Stomach (tissue), 19 donors: Measurements from ENCODE around the gene TREX2. TPM values are rescaled to one million over a fixed set of nuclear protein-coding genes. Genes with fewer than 3 reads are reported as not detected.
A peak's percentile ranks its signal among the peaks of the same experiment; 100 is the strongest.

Experiments used
- DNase-seq, 2 donors: peaks; one replicate each; pipeline versions ENCODE4 v3.0.0 to v3.0.0-alpha.2; 2013 to 2019
- H3K27ac ChIP-seq, 5 donors: fragments of 200-600 bp in 4 of 5; sonication (generic) in 4 of 5; one replicate each; pipeline ENCODE4 v1.5.1; 2013 to 2019; ENCODE audit warnings: mild to moderate bottlenecking in 1 of 5, moderate library complexity in 1 of 5
- H3K27me3 ChIP-seq, 3 donors: fragments of 200-600 bp; sonication (generic); one replicate each; pipeline ENCODE4 v1.5.1; 2017 to 2019; ENCODE audit warnings: mixed run types in 1 of 3
- H3K36me3 ChIP-seq, 4 donors: fragments of 200-600 bp; sonication (generic); 1 replicate in 3 of 4; 2 replicates in 1 of 4; pipeline ENCODE4 v1.5.1; 2016 to 2019
- H3K4me1 ChIP-seq, 4 donors: fragments of 200-600 bp; sonication (generic); one replicate each; pipeline ENCODE4 v1.5.1; 2016 to 2019
- H3K4me3 ChIP-seq, 4 donors: fragments of 200-600 bp; sonication (generic) in 3 of 4; one replicate each; pipeline ENCODE4 v1.5.1; 2016 to 2019; ENCODE audit warnings: mild to moderate bottlenecking in 1 of 4
- H3K9me3 ChIP-seq, 4 donors: fragments of 200-600 bp; sonication (generic); one replicate each; pipeline ENCODE4 v1.5.1; 2016 to 2019
- EP300 ChIP-seq: sonication (generic); formaldehyde crosslinking; IDR thresholded peaks from one replicate; pipeline ENCODE4 v1.6.1; 2017; ENCODE audit warnings: antibody characterized with exemption
- POLR2A ChIP-seq, 4 donors: fragments of 450-650 bp; IDR thresholded peaks; one replicate each; pipeline ENCODE4 v1.6.1; 2016; ENCODE audit warnings: antibody characterized with exemption in 4 of 4, control low read depth in 2 of 4, mild to moderate bottlenecking in 1 of 4, moderate library complexity in 1 of 4
- POLR2AphosphoS5 ChIP-seq, 3 donors: sonication (generic); formaldehyde crosslinking; IDR thresholded peaks; one replicate each; pipeline ENCODE4 v1.6.1; 2016; ENCODE audit warnings: antibody characterized with exemption in 3 of 3
- WGBS, 5 donors: extraction: QIAGEN DNeasy Blood & Tissue Kit in 3 of 5; methylation state at CpG; one replicate each; pipeline versions ENCODE4 v1.1.5 to v1.1.7; 2013 to 2018; 5-methylcytosine and 5-hydroxymethylcytosine counted together
- intact Hi-C: fragments of 100-400 bp; cut with DNase I; formaldehyde crosslinking; loops from one replicate; pipeline ENCODE4 v1.15.1; 2023; ENCODE audit warnings: low total_unique reads
- long read RNA-seq, 10 donors: transcript quantifications; one replicate each; lab custom pipeline, GENCODE V29; 2026
- polyA plus RNA-seq, 3 donors: library from polyadenylated mRNA; stranded (reverse); fragments of 200-250 nt; gene quantifications; one replicate each; pipeline ENCODE4 v1.2.3, GENCODE V29; 2013
- total RNA-seq, 5 donors: library from RNA; depleted of rRNA; stranded (reverse); fragments of >200 nt; gene quantifications; one replicate each; pipeline versions ENCODE4 v1.1.0 to v1.2.3, GENCODE V29; 2014 to 2016
- TF ChIP-seq, protein P1 (sequence below), 7 experiments: fragments of 450-650 bp in 4 of 7; fragments of 200-600 bp in 3 of 7; sonication (generic) in 3 of 7; IDR thresholded peaks; one replicate each; pipeline ENCODE4 v1.5.1; 2016 to 2019; ENCODE audit warnings: antibody characterized with exemption in 7 of 7, control low read depth in 2 of 7, mild to moderate bottlenecking in 1 of 7
- donor health status: healthy with polysubstance abuse.
- donor health status: Bipolar disorder and iron deficiency.
- donor health status: healthy.

TREX2 gene, protein sequence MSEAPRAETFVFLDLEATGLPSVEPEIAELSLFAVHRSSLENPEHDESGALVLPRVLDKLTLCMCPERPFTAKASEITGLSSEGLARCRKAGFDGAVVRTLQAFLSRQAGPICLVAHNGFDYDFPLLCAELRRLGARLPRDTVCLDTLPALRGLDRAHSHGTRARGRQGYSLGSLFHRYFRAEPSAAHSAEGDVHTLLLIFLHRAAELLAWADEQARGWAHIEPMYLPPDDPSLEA
- total RNA-seq (10 to 100 TPM in 1 of 5 donors, 1 to 10 TPM in 2, not detected in 2; 2.2 to 13.3 (median 5.1) TPM), polyA plus RNA-seq (1 to 10 TPM in 1 of 3 donors, under 1 TPM in 1, not detected in 1; 0.62 to 1.2 TPM)
- long read RNA-seq, donor 1 = 0 reads
- long read RNA-seq, donor 2, partial matches to known transcripts = 5 of 5 reads
- long read RNA-seq, donor 2, other reads (novel, unspliced or antisense) = 0 of 5 reads
- long read RNA-seq, donor 3 = 0 reads
- long read RNA-seq, donor 4 = 0 reads
- long read RNA-seq, donor 5 = 0 reads
- long read RNA-seq, donor 6 = 0 reads
- long read RNA-seq, donor 7 = 0 reads
- long read RNA-seq, donor 8 = 0 reads
- long read RNA-seq, donor 9 = 0 reads
- long read RNA-seq, donor 10 = 0 reads

DNA sequence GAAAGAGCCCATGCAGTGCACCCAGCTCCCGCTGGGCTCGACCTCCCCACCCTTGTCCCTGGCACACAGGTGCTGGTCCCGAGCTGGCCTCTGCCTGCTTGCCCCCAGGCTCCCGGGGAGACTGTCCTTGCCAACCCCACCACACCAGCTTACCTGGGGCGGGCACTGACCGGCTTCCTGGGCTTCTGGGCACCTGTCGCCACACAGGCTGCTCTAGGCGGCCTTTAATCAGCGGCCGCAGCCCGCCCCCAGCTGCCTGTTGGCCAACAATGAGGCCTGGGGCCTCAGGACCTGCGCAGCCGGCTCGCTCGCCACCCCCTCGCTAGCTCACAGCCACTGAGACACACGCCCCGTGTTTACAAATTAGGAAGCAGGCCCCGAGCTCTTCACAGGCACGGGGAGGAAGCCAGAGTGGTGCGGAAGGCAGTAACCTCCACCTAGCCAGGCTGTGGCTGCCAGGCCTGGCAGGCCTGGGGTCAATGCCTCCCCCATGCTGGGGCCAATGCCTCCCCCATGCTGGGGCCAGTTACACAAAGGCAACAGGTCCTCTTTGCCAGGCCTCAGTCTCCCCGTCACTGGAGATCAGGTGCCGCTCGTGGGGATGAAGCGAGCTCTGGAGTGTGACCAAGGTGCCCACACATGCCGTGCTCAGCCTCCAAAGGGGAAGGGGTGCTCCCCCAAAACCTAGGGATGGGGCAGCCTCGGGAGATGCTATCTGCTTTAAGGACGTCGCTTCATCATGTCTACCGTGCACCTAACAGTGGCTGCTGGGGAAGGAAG is at the start of gene TREX2:
TREX2 (minus strand) TSS at position 201 of the 780 bp plus-strand sequence. CDS start 626 bp downstream, outside the sequence.
- TF ChIP-seq POLR2AphosphoS5 (IDR thresholded peaks at IDR 0.05) (no peak), POLR2A (IDR thresholded peaks at IDR 0.05) (no peak), EP300 (no peak)
- TF ChIP-seq, protein P1, sequence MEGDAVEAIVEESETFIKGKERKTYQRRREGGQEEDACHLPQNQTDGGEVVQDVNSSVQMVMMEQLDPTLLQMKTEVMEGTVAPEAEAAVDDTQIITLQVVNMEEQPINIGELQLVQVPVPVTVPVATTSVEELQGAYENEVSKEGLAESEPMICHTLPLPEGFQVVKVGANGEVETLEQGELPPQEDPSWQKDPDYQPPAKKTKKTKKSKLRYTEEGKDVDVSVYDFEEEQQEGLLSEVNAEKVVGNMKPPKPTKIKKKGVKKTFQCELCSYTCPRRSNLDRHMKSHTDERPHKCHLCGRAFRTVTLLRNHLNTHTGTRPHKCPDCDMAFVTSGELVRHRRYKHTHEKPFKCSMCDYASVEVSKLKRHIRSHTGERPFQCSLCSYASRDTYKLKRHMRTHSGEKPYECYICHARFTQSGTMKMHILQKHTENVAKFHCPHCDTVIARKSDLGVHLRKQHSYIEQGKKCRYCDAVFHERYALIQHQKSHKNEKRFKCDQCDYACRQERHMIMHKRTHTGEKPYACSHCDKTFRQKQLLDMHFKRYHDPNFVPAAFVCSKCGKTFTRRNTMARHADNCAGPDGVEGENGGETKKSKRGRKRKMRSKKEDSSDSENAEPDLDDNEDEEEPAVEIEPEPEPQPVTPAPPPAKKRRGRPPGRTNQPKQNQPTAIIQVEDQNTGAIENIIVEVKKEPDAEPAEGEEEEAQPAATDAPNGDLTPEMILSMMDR (IDR thresholded peaks at IDR 0.05) = no peak
- H3K27me3 ChIP-seq = peaks cover 0 to 5% (median 0%) of the 10 kb centered on the region in 3 donors
- DNase-seq = peak in 1 of 2 donors; percentile 52
- peaks cover 0 to 31% (median 24%) of the 10 kb centered on the region in 4 donors for H3K36me3 ChIP-seq
- H3K4me1 ChIP-seq = no peaks in the 10 kb centered on the region
- no peaks in the 10 kb centered on the region for H3K9me3 ChIP-seq
- H3K27ac ChIP-seq = no peak within 1 kb of the TSS
- 0 to 74% (median 60%) methylated on average over 1 to 30 of the region's 30 CpGs for WGBS, 5 donors
- intact Hi-C loops = no loop called here
- H3K4me3 ChIP-seq = no peak within 1 kb of the TSS

DNA sequence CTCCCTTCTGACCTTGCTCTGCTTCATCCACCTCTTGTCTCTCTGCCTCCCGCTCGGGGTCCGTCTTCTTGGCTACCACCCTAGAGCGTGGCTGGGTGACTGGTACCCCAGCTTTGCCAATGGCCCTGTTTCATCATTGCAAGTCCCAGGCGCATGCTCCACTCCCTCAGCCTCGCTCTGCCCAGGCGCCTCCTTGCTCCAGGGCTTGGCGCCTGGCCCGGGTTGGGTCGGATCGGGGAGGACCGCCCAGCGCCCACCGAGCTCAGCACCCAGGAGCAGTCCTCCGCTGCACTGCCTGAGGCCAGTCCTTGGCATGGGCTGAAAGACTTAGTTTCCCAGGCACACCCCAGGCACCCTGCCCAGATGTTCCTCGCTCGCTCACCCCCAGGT is 49.5 kb upstream of the TREX2 start:
- Histone ChIP-seq H3K9me3 (no peaks in the 10 kb centered on the region), H3K4me1 (peaks cover 0 to 9% (median 4%) of the 10 kb centered on the region in 4 donors), H3K4me3 (peak overlapping the region in 3 of 4 donors; percentile 17 to 31 (median 27)), H3K27ac (peak overlapping the region in 2 of 5 donors; percentile 51 to 55), H3K36me3 (no peaks in the 10 kb centered on the region), H3K27me3 (peaks cover 3 to 22% (median 21%) of the 10 kb centered on the region in 3 donors)
- 14 to 55% (median 26%) methylated on average over 11 to 17 of the region's 17 CpGs for WGBS, 5 donors
- DNase-seq = peak in 1 of 2 donors; percentile 57
- TF ChIP-seq POLR2A (IDR thresholded peaks at IDR 0.05) (no peak), POLR2AphosphoS5 (IDR thresholded peaks at IDR 0.05) (no peak), EP300 (no peak)
- TF ChIP-seq, protein P1 (IDR thresholded peaks at IDR 0.05) = no peak
- intact Hi-C loops = no loop called here

DNA sequence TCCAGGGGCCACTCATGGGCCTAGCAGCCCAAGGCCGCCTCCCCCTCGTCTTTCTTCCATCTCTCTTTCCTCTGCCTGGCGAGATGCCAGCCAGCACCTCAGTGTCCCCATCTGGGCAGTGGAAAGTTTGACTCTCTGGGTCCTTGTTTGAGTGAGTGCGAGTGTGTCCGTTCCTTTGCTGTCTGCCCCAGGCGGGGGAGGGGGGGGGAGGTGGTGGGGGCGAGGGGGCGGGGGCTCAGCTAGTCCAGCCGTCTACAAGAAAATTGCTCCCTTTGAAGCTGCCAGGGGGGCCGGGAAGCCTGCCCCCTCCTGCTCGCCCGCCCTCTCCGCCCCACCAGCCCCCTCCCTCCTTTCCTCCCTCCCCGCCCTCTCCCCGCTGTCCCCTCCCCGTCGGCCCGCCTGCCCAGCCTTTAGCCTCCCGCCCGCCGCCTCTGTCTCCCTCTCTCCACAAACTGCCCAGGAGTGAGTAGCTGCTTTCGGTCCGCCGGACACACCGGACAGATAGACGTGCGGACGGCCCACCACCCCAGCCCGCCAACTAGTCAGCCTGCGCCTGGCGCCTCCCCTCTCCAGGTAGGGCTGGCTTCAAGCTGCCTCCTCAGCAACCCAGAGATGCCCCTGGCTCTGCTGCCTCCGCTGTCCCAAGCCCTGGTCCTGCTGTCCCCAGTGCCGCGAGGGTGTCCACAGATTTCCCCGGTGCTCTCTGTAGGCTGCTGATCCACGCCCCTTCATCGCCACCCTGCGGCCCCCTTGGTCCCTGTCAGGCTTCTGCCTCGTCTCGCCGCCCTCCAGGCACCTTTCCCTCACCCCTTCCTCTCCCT is 48.9 kb upstream of the TREX2 start, which contains the start of gene BGN:
BGN (plus strand) TSS at position 440 of the 821 bp plus-strand sequence. CDS start 9,652 bp downstream, outside the sequence.
- peak within 1 kb of the TSS in 3 of 5 donors; percentile 46 to 55 (median 51) for H3K27ac ChIP-seq
- H3K27me3 ChIP-seq = peaks cover 3 to 25% (median 22%) of the 10 kb centered on the region in 3 donors
- H3K36me3 ChIP-seq = no peaks in the 10 kb centered on the region
- peak within 1 kb of the TSS in 3 of 4 donors; percentile 17 to 31 (median 27) for H3K4me3 ChIP-seq
- 7 to 57% (median 10%) methylated on average over 14 to 34 of the region's 41 CpGs for WGBS, 5 donors
- DNase-seq = peak in 1 of 2 donors; percentile 70
- no peak for TF ChIP-seq POLR2A (IDR thresholded peaks at IDR 0.05)
- TF ChIP-seq EP300 = no peak
- no peak for TF ChIP-seq POLR2AphosphoS5 (IDR thresholded peaks at IDR 0.05)
- TF ChIP-seq, protein P1 (IDR thresholded peaks at IDR 0.05) = peak in 2 of 7 experiments; percentile 7 to 19
- intact Hi-C loops = no loop called here
- no peaks in the 10 kb centered on the region for H3K9me3 ChIP-seq
- H3K4me1 ChIP-seq = peaks cover 0 to 9% (median 4%) of the 10 kb centered on the region in 4 donors
